H9 (cell line): ENCODE data around the gene TRAPPC2B. TPM values are rescaled to one million over a fixed set of nuclear protein-coding genes. Genes with fewer than 3 reads are reported as not detected.

Experiments used
- DNase-seq: peaks from one replicate; pipeline ENCODE4 v3.0.0-alpha.2; 2017
- H2AFZ ChIP-seq: one replicate; pipeline ENCODE4 v1.6.1; 2013; ENCODE audit warnings: mild to moderate bottlenecking, low read length, control low read depth, moderate library complexity
- H2AK5ac ChIP-seq: 2 replicates; pipeline ENCODE4 v1.6.1; 2013; ENCODE audit warnings: low read length, control low read depth, mixed read lengths; ENCODE audit not compliant: insufficient read length
- H2BK120ac ChIP-seq: one replicate; pipeline ENCODE4 v1.6.1; 2013; ENCODE audit warnings: low read depth, mild to moderate bottlenecking, low read length, control low read depth, inconsistent platforms; ENCODE audit not compliant: poor library complexity, severe bottlenecking
- H2BK12ac ChIP-seq: 2 replicates; pipeline ENCODE4 v1.6.1; 2013; ENCODE audit warnings: low read length, control low read depth, mixed read lengths, low read depth; ENCODE audit not compliant: insufficient read length
- H2BK15ac ChIP-seq: 2 replicates; pipeline ENCODE4 v1.6.1; 2013; ENCODE audit warnings: low read depth, low read length, control low read depth
- H2BK20ac ChIP-seq: one replicate; pipeline ENCODE4 v1.6.1; 2013; ENCODE audit warnings: low read depth, mild to moderate bottlenecking, low read length, control low read depth, inconsistent platforms; ENCODE audit not compliant: poor library complexity, severe bottlenecking
- H2BK5ac ChIP-seq: 2 replicates; pipeline ENCODE4 v1.6.1; 2013; ENCODE audit warnings: low read length, control low read depth, mixed read lengths; ENCODE audit not compliant: insufficient read length
- H3K14ac ChIP-seq: 2 replicates; pipeline ENCODE4 v1.6.1; 2013; ENCODE audit warnings: low read length, control low read depth; ENCODE audit not compliant: insufficient read depth
- H3K18ac ChIP-seq: 2 replicates; pipeline ENCODE4 v1.6.1; 2013; ENCODE audit warnings: low read depth, mild to moderate bottlenecking, mixed read lengths, low read length, control low read depth; ENCODE audit not compliant: insufficient read length
- H3K23ac ChIP-seq: 2 replicates; pipeline ENCODE4 v1.6.1; 2013; ENCODE audit warnings: low read length, control low read depth, mixed read lengths, low read depth; ENCODE audit not compliant: insufficient read length
- H3K23me2 ChIP-seq: 2 replicates; pipeline ENCODE4 v1.6.1; 2013; ENCODE audit warnings: low read depth, mild to moderate bottlenecking, mixed read lengths, low read length, control low read depth; ENCODE audit not compliant: insufficient read length, poor library complexity, severe bottlenecking
- H3K27ac ChIP-seq: 2 replicates; pipeline ENCODE4 v1.5.1; 2013; ENCODE audit warnings: low read length, control low read depth, mixed read lengths, low read depth; ENCODE audit not compliant: insufficient read length
- H3K27me3 ChIP-seq: 2 replicates; pipeline ENCODE4 v1.6.1; 2013; ENCODE audit warnings: low read length, control low read depth, inconsistent platforms; ENCODE audit not compliant: insufficient read depth
- H3K4ac ChIP-seq: 2 replicates; pipeline ENCODE4 v1.6.1; 2013; ENCODE audit warnings: low read depth, mild to moderate bottlenecking, control low read depth, inconsistent platforms, low read length, moderate library complexity
- H3K4me1 ChIP-seq: 2 replicates; pipeline ENCODE4 v1.6.1; 2013; ENCODE audit warnings: low read length, control low read depth, inconsistent platforms; ENCODE audit not compliant: insufficient read depth
- H3K4me2 ChIP-seq: 2 replicates; pipeline ENCODE4 v1.6.1; 2013; ENCODE audit warnings: low read length, control low read depth, mixed read lengths; ENCODE audit not compliant: insufficient read length, insufficient read depth
- H3K56ac ChIP-seq: 2 replicates; pipeline ENCODE4 v1.6.1; 2013; ENCODE audit warnings: low read depth, mild to moderate bottlenecking, mixed read lengths, low read length, control low read depth; ENCODE audit not compliant: insufficient read length
- H3K79me1 ChIP-seq: 2 replicates; pipeline ENCODE4 v1.6.1; 2013; ENCODE audit warnings: low read depth, mild to moderate bottlenecking, moderate library complexity, low read length, control low read depth, inconsistent platforms; ENCODE audit not compliant: insufficient read depth, poor library complexity, severe bottlenecking
- H3K79me2 ChIP-seq: 2 replicates; pipeline ENCODE4 v1.6.1; 2013; ENCODE audit warnings: low read length, control low read depth, inconsistent platforms; ENCODE audit not compliant: insufficient read depth
- H3K9ac ChIP-seq: 2 replicates; pipeline ENCODE4 v1.6.1; 2013; ENCODE audit warnings: low read length, control low read depth, mixed read lengths; ENCODE audit not compliant: insufficient read length; ENCODE audit errors: extremely low read depth
- H3K9me3 ChIP-seq: one replicate; pipeline ENCODE4 v1.6.1; 2013; ENCODE audit warnings: low read depth, low read length, inconsistent platforms; ENCODE audit not compliant: control insufficient read depth
- H3T11ph ChIP-seq: one replicate; pipeline ENCODE4 v1.6.1; 2013; ENCODE audit warnings: mild to moderate bottlenecking, low read length, control low read depth, inconsistent platforms
- H4K20me1 ChIP-seq: one replicate; pipeline ENCODE4 v1.6.1; 2013; ENCODE audit not compliant: control insufficient read depth, insufficient read length, insufficient read depth
- H4K5ac ChIP-seq: 2 replicates; pipeline ENCODE4 v1.6.1; 2013; ENCODE audit warnings: low read depth, mild to moderate bottlenecking, mixed read lengths, low read length, control low read depth; ENCODE audit not compliant: insufficient read length
- H4K8ac ChIP-seq: replicated peaks from 2 replicates; pipeline ENCODE4 v1.6.1; 2013; ENCODE audit warnings: low read length, control low read depth, mixed read lengths, low read depth; ENCODE audit not compliant: insufficient read length
- H4K91ac ChIP-seq: 2 replicates; pipeline ENCODE4 v1.6.1; 2013; ENCODE audit warnings: low read depth, mild to moderate bottlenecking, moderate library complexity, mixed read lengths, low read length, control low read depth; ENCODE audit not compliant: insufficient read length
- H3K27ac Mint-ChIP-seq, 3 experiments: 2 replicates in 2 of 3; 3 replicates in 1 of 3; pipeline ENCODE4 v1.8.0; 2020 to 2021; ENCODE audit warnings: mixed read lengths in 3 of 3, mild to moderate bottlenecking in 1 of 3, moderate library complexity in 1 of 3
- H3K27me3 Mint-ChIP-seq: 2 replicates; pipeline ENCODE4 v1.8.0; 2021; ENCODE audit warnings: low read depth, mild to moderate bottlenecking, moderate library complexity, mixed read lengths
- H3K36me3 Mint-ChIP-seq, 3 experiments: 2 replicates in 2 of 3; 3 replicates in 1 of 3; pipeline ENCODE4 v1.8.0; 2020 to 2021; ENCODE audit warnings: low read depth in 3 of 3, mixed read lengths in 3 of 3; ENCODE audit not compliant: insufficient read depth in 1 of 3
- H3K4me1 Mint-ChIP-seq, 2 experiments: 2 replicates each; pipeline ENCODE4 v1.8.0; 2020; ENCODE audit warnings: mixed read lengths in 2 of 2
- H3K4me3 Mint-ChIP-seq, 2 experiments: 2 replicates in 1 of 2; 3 replicates in 1 of 2; pipeline ENCODE4 v1.8.0; 2020 to 2021; ENCODE audit warnings: mild to moderate bottlenecking in 2 of 2, mixed read lengths in 2 of 2, moderate library complexity in 1 of 2
- H3K9me3 Mint-ChIP-seq, 2 experiments: 2 replicates in 1 of 2; 3 replicates in 1 of 2; pipeline ENCODE4 v1.8.0; 2020; ENCODE audit warnings: mild to moderate bottlenecking in 2 of 2, mixed read lengths in 2 of 2, moderate library complexity in 1 of 2
- CTCF ChIP-seq: fragments of 200-600 bp; sonication (generic); conservative IDR thresholded peaks from 3 replicates; pipeline ENCODE4 v1.8.0; 2021; ENCODE audit warnings: antibody characterized with exemption, mild to moderate bottlenecking
- WGBS: extraction: QIAGEN DNeasy Blood & Tissue Kit; methylation state at CpG from one replicate; pipeline ENCODE4 v1.1.7; 2013; ENCODE audit warnings: missing lambda C conversion rate, low lambda C conversion rate, mixed read lengths; ENCODE audit not compliant: insufficient read length; ENCODE audit errors: extremely low coverage; 5-methylcytosine and 5-hydroxymethylcytosine counted together
- total RNA-seq: library from RNA; stranded (reverse); gene quantifications from 2 replicates; pipeline ENCODE4 v1.2.1, GENCODE V29; 2021

TRAPPC2B gene
- total RNA-seq, 1 experiment from 2014 or later, result 12.4 TPM

GRCh38 chr19:57366776-57367175 lies 3.4 kb downstream of the TRAPPC2B start:
- no peak overlapping the region for H3K4me3 Mint-ChIP-seq

More at GRCh38 chr19:57366776-57367175, 3.4 kb downstream of the TRAPPC2B start:
- Histone ChIP-seq H3T11ph (no peak overlapping the region), H2AFZ (no peak overlapping the region), H3K9ac (no peak overlapping the region), H3K27me3 (no peaks in the 10 kb centered on the region), H3K23me2 (peaks cover 5% of the 10 kb centered on the region), H3K23ac (no peak overlapping the region), H2BK5ac (no peak overlapping the region), H4K5ac (no peak overlapping the region), H3K56ac (no peak overlapping the region), H3K79me1 (no peaks in the 10 kb centered on the region), H2BK12ac (no peak overlapping the region), H3K4me2 (no peak overlapping the region), H3K18ac (no peak overlapping the region), H2AK5ac (no peak overlapping the region), H3K9me3 (no peaks in the 10 kb centered on the region), H4K91ac (no peak overlapping the region), H2BK20ac (no peak overlapping the region), H3K14ac (no peak overlapping the region), H3K4me1 (no peaks in the 10 kb centered on the region), H2BK120ac (no peak overlapping the region), H3K4ac (no peak overlapping the region), H3K27ac (no peak overlapping the region), H2BK15ac (no peak overlapping the region), H4K8ac (no peak overlapping the region), H4K20me1 (no peaks in the 10 kb centered on the region), H3K79me2 (peaks cover 4% of the 10 kb centered on the region; the same call in 1 of the 2 replicates)
- no peak for DNase-seq
- H3K36me3 Mint-ChIP-seq, result peaks cover 2 to 4% (median 2%) of the 10 kb centered on the region in 3 experiments; a peak in 6 of 7 replicates
- no peak for TF ChIP-seq CTCF
- no CpG with 5 or more reads among the region's 2 CpGs for WGBS
- H3K27me3 Mint-ChIP-seq, result no peaks in the 10 kb centered on the region; the same call in 1 of the 2 replicates
- H3K4me1 Mint-ChIP-seq, result peaks cover 9 to 11% of the 10 kb centered on the region in 2 experiments
- H3K27ac Mint-ChIP-seq, result no peak overlapping the region
- H3K9me3 Mint-ChIP-seq, result no peaks in the 10 kb centered on the region
